GM12865 (cell line): ENCODE measurements around the gene DCAF8.

Experiments
- DNase-seq: peaks from one replicate; pipeline ENCODE4 v3.0.0; 2010; ENCODE audit warnings: low read depth
- H3K4me3 ChIP-seq: 2 replicates; pipeline ENCODE4 v1.5.1; 2011; ENCODE audit warnings: mild to moderate bottlenecking, low read depth, low read length, control low read depth
- CTCF ChIP-seq: IDR thresholded peaks from 2 replicates; pipeline ENCODE4 v1.5.1; 2011; ENCODE audit warnings: low read length, control low read depth, low read depth, inconsistent platforms; ENCODE audit not compliant: insufficient read depth; ENCODE audit errors: missing control alignments

DCAF8 gene

GRCh38 chr1:160188341-160188740 lies 74.0 kb downstream of the DCAF8 start:
- no peak for DNase-seq
- TF ChIP-seq CTCF, result no peak
- no peak overlapping the region for H3K4me3 ChIP-seq

DNA sequence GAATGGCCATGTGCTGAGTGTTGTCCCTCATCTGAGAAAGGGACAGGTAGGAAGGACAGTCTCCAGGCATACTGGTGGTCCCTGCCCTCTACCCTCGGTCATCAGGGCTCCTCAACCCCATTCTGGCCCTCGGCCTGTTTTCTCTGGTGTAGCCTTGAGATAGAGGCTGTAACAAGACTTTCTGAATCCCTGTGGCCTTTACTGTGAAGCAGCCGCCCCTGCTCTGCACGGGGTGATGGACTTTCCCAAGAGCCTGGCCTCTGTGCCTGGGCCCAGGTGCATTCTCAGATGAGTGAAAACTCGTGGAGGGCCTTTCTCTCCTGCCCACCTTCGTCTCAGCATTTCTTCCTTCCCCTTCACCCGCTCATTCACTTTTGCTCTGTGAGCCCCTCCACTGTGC lies 74.9 kb downstream of the DCAF8 start:
- no peak for TF ChIP-seq CTCF
- DNase-seq, result no peak
- no peak overlapping the region for H3K4me3 ChIP-seq

DNA sequence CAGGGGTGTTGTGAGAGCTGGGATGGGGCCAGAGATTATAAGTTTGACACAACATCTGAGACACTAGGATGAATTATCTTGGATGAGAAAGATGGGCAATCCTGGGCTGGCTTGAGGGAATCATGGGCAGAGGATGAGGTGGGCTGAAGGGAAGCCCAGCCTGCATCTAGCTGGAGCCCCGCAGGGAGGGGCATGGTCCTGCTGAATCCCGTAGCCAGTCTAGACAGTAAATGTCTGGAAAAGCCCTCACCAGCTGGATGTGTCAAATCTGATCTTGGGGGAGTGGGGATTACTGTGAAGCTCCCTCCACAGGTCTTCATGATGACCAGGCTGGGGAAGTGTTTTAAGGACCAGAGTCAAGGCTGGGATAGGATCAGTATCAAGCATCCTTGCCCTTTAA lies 75.6 kb downstream of the DCAF8 start:
- DNase-seq, result no peak
- H3K4me3 ChIP-seq, result no peak overlapping the region
- TF ChIP-seq CTCF, result no peak

DNA sequence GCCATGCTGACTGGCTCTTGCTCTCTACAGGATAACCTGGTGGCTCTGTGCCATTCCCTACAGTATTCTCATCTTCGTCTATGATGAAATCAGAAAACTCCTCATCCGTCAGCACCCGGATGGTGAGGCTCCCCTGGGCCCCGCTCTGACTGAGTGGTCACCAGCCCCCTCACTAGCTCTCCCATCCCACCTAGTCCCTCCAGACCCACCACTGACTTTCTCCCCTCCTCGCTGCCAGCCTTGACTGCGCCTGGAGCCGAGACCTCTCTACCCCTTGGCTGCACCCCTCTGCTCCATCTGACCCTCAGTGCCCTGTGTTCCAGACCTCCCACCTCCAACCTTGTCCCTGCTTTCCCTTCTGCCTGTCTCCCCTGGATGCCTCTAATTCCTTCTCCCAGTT lies 76.1 kb downstream of the DCAF8 start:
- no peak overlapping the region for H3K4me3 ChIP-seq
- no peak for TF ChIP-seq CTCF
- DNase-seq, result no peak

- H3K4me3 ChIP-seq, result no peak overlapping the region
- no peak for TF ChIP-seq CTCF
- no peak for DNase-seq
Measured at GRCh38 chr1:160179336-160179735, 83.0 kb downstream of the DCAF8 start.

GRCh38 chr1:160178731-160179130 lies 83.6 kb downstream of the DCAF8 start:
- no peak overlapping the region for H3K4me3 ChIP-seq
- no peak for TF ChIP-seq CTCF
- DNase-seq, result no peak

- H3K4me3 ChIP-seq, result peak overlapping the region; percentile 28; the same call in 1 of the 2 replicates
- no peak for TF ChIP-seq CTCF
- DNase-seq, result no peak
Measured at GRCh38 chr1:160177667-160178066, 84.7 kb downstream of the DCAF8 start.
